Mucosa of descending colon (tissue), 3 donors: Measurements from ENCODE around the gene FAM209B. TPM values are rescaled to one million over a fixed set of nuclear protein-coding genes. Genes with fewer than 3 reads are reported as not detected.

Experiments
- ATAC-seq: fragments of 200-7000 bp; cut with Tn5 transposase; one replicate; pipeline ENCODE4 v1.9.1; 2020; ENCODE audit warnings: mild to moderate bottlenecking, moderate library complexity
- DNase-seq, 3 donors: peaks; one replicate each; pipeline ENCODE4 v3.0.0-alpha.2; 2020
- H3K36me3 ChIP-seq: fragments of 200-600 bp; one replicate; pipeline ENCODE4 v1.8.0; 2021; ENCODE audit warnings: low read depth, mild to moderate bottlenecking
- H3K4me1 ChIP-seq: fragments of 200-600 bp; one replicate; pipeline ENCODE4 v1.8.0; 2021; ENCODE audit warnings: low read depth, mild to moderate bottlenecking
- H3K4me3 ChIP-seq: fragments of 200-600 bp; one replicate; pipeline ENCODE4 v1.8.0; 2021; ENCODE audit warnings: mild to moderate bottlenecking
- H3K9me3 ChIP-seq: fragments of 200-600 bp; one replicate; pipeline ENCODE4 v1.8.0; 2021; ENCODE audit warnings: mild to moderate bottlenecking
- intact Hi-C, 2 donors: fragments of 100-400 bp; cut with DNase I in 1 of 2; cut with micrococcal nuclease in 1 of 2; formaldehyde crosslinking; loops; one replicate each; pipeline versions ENCODE4 v1.11.0 to v1.11.1; 2022; cut with DNase I, micrococcal nuclease
- total RNA-seq, 3 donors: library from RNA; stranded (reverse); fragmentation: NEBNext Ultra II Directional in 2 of 3; extraction: Animal tissue kit (Norgen Biotek cat#: 25700) in 2 of 3; gene quantifications; one replicate each; pipeline versions ENCODE4 v1.2.1 to v1.2.4, GENCODE V29; 2021 to 2023
- TF ChIP-seq, protein P1 (sequence below): fragments of 200-600 bp; IDR thresholded peaks from one replicate; pipeline ENCODE4 v1.8.0; 2022; ENCODE audit warnings: antibody characterized with exemption, mild to moderate bottlenecking
- donor health status: DM: no; HTN: no; CAD: no; lungs with moderate emphysema.
- donor health status: DM: no; HTN: no; CAD: no.
- donor health status: DM: no; HTN: yes; CAD: no.

The FAM209B gene
- total RNA-seq, 3 donors from 2014 or later = not detected

DNA sequence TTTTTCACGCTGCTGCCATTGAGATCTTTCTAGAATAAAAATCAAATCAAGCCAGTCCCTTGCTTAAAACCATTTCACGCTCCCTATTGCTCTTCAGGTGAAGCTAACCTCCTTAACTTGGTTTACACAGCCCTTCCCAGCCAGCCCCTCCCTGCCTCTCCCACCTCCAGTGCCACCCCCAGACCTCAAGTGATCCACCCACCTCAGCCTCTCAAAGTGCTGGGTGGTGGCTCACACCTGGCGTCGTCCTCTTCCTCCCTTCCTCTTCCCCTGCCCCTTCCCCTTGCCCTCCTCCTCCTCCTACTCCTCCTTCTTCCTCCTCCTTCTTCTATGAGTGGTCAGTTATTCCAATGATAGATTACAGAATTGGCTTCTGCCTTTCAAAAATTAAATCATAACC lies 42.9 kb downstream of the FAM209B start:
- intact Hi-C loops = no loop called here
- DNase-seq (no peak), ATAC-seq (no peak)
- no peak overlapping the region for H3K4me3 ChIP-seq
- H3K4me1 ChIP-seq = no peaks in the 10 kb centered on the region
- no peaks in the 10 kb centered on the region for H3K9me3 ChIP-seq
- TF ChIP-seq, protein P1, sequence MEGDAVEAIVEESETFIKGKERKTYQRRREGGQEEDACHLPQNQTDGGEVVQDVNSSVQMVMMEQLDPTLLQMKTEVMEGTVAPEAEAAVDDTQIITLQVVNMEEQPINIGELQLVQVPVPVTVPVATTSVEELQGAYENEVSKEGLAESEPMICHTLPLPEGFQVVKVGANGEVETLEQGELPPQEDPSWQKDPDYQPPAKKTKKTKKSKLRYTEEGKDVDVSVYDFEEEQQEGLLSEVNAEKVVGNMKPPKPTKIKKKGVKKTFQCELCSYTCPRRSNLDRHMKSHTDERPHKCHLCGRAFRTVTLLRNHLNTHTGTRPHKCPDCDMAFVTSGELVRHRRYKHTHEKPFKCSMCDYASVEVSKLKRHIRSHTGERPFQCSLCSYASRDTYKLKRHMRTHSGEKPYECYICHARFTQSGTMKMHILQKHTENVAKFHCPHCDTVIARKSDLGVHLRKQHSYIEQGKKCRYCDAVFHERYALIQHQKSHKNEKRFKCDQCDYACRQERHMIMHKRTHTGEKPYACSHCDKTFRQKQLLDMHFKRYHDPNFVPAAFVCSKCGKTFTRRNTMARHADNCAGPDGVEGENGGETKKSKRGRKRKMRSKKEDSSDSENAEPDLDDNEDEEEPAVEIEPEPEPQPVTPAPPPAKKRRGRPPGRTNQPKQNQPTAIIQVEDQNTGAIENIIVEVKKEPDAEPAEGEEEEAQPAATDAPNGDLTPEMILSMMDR = no peak
- H3K36me3 ChIP-seq = no peaks in the 10 kb centered on the region

DNA sequence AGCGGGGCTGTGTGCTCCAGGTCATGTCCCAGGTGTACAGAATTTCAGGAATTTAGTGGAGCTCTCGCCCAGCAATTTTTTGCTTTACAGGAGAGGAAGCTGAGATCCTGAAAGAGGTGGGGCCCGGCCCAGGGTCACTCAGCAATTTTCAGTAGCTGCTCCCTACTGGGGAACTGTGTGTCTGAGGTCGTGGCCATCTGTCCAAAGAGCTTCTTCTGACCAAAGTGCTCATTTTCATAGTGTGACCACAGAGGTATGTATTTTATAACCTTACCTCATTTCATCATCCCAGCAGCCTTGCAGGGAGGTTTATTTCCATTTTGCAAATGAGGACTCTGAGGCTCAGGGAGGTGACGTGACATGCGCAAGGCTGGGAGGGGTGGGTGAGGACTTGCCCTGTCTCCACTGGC lies 46.3 kb downstream of the FAM209B start:
- H3K36me3 ChIP-seq = no peaks in the 10 kb centered on the region
- peak; percentile 45 for ATAC-seq
- intact Hi-C loops = no loop called here
- H3K4me3 ChIP-seq = no peak overlapping the region
- TF ChIP-seq, protein P1 = no peak
- H3K4me1 ChIP-seq = no peaks in the 10 kb centered on the region
- DNase-seq = peak in 1 of 3 donors; percentile 12
- H3K9me3 ChIP-seq = no peaks in the 10 kb centered on the region

DNA sequence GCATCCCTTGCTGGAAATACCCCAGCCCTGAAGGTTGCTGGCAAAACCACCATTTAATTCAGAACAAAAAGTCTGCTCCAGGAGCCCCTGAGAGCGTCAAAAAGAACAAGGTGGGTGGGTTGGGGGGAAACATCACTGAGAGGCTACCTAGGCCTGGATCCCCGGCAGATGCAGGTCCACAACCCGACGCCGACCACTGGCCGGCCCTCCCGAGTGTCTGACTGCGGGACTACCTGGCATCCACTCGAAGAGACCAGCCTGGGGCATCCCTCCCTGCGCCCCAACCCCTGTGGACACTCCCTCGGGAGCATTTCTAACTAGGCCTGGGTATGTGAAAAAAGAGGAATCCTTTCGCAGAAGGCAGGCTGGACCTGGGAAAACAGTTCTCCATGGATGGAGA lies 47.2 kb downstream of the FAM209B start:
- DNase-seq (no peak), ATAC-seq (no peak)
- Histone ChIP-seq H3K9me3 (no peaks in the 10 kb centered on the region), H3K4me1 (no peaks in the 10 kb centered on the region), H3K36me3 (no peaks in the 10 kb centered on the region), H3K4me3 (no peak overlapping the region)
- TF ChIP-seq, protein P1 = no peak
- intact Hi-C loops = no loop called here

DNA sequence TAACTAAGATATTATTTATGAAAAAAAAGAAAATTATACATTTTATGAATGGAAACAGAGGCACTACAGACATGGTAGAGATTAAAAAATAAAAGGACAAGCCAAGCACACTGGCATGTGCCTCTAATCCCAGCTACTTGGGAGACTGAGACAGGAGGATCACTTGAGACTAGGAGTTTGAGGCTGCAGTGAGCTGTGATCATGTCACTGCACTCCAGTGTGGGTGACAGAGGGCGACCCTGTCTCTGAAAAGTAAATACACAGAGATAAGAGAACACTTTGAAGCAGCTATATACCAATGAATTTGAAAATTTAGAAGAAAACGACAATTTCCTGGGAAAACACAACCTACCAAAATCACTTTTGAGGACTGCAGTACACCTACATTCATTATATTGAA lies 48.7 kb downstream of the FAM209B start:
- TF ChIP-seq, protein P1 = no peak
- DNase-seq = no peak
- no peaks in the 10 kb centered on the region for H3K9me3 ChIP-seq

DNA sequence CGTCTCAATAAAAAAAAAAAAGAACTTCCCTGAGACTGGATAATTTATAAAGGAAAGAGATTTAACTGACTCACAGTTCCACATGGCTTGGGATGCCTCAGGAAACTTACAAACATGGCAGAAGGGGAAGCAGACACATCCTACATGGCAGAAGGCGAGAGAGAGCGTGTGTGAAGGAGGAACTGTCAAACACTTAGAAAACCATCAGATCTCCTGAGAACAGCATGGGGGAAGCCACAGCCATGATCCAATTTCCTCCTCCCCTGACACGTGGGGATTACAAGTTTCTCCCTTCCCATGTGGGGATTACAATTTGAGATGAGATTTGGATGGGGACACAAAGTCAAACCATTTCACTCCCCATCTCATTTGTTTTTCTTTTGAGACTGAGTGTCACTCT lies 49.5 kb downstream of the FAM209B start:
- Histone ChIP-seq H3K9me3 (no peaks in the 10 kb centered on the region), H3K36me3 (no peaks in the 10 kb centered on the region), H3K4me3 (no peak overlapping the region), H3K4me1 (no peaks in the 10 kb centered on the region)
- TF ChIP-seq, protein P1 = no peak
- intact Hi-C loops = no loop called here
- DNase-seq (no peak), ATAC-seq (no peak)

More for the DNA sequence above, 48.7 kb downstream of the FAM209B start:
- intact Hi-C loops = no loop called here
- no peak for ATAC-seq
- H3K36me3 ChIP-seq = no peaks in the 10 kb centered on the region
- H3K4me3 ChIP-seq = no peak overlapping the region
- H3K4me1 ChIP-seq = no peaks in the 10 kb centered on the region

DNA sequence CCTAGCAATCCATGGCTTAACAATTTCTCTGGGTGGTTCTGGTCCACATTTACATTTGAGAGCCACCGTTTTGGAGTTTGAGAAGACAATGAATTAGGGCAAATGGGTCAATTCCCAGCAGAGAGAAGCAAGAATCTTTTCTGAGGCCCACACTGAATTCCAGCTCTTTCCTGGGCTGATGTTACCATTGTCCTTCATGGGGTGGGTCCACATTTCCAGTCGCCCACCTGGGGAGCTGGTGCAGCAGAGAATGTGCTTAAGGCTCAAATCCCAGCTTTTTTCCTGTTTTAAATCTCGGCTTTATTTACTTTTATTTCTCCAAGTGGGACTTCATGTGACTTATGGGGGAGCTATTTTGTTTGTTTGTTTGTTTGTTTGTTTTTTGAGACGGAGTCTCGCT lies 51.9 kb downstream of the FAM209B start:
- TF ChIP-seq, protein P1 = no peak
- DNase-seq = no peak
- intact Hi-C loops = no loop called here
- ATAC-seq = no peak
- H3K4me3 ChIP-seq = no peak overlapping the region
- H3K9me3 ChIP-seq = no peaks in the 10 kb centered on the region
- no peaks in the 10 kb centered on the region for H3K4me1 ChIP-seq
- no peaks in the 10 kb centered on the region for H3K36me3 ChIP-seq
